ENCODE results near the gene ID2.

Gene ID2

DNA sequence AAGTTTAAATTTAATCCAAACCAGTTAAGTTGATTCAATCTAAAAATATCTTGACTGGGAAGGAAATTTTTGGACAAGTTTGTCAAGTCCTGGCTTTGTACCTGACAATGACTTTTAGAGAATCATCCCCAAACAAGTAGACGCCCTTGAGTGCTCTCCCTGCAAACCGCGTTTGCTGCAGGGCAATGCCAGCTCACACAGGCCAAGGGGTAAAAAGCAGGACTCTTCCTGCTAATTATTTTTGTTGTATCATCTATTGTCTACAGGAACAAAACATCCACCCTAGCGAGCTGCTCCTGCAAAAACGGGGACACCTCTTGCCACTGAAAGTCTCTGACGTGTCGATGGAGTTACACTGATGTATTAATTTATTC is 10.9 kb downstream of the ID2 start:
- Histone ChIP-seq H3K4me2 (ENCODE audit: insufficient read depth, low read length) (no peak overlapping the region), H3K79me2 (ENCODE audit: insufficient read depth, low read length) (no peaks in the 10 kb centered on the region), H2AFZ (ENCODE audit: low read depth, low read length) (no peak overlapping the region), H3K27ac (ENCODE audit: low read length) (no peak overlapping the region), H3K9me3 (ENCODE audit: insufficient read depth, low read length, severe bottlenecking) (no peaks in the 10 kb centered on the region), H3K9ac (ENCODE audit: low read depth, low read length) (no peak overlapping the region), H3K4me1 (ENCODE audit: insufficient read depth, low read length) (no peaks in the 10 kb centered on the region), H3K27me3 (ENCODE audit: insufficient read depth, low read length, poor library complexity) (no peaks in the 10 kb centered on the region), H3K4me3 (ENCODE audit: low read depth in 1 of 2, low read length in 2 of 2) (no peak overlapping the region), H4K20me1 (ENCODE audit: insufficient read depth, low read length) (no peaks in the 10 kb centered on the region), H3K36me3 (ENCODE audit: insufficient read depth, low read length) (no peaks in the 10 kb centered on the region)
- TF ChIP-seq EZH2 (IDR thresholded peaks at IDR 0.05; ENCODE audit: borderline replicate concordance, low read depth, low read length, severe bottlenecking) = no peak
- TF ChIP-seq, protein P1, sequence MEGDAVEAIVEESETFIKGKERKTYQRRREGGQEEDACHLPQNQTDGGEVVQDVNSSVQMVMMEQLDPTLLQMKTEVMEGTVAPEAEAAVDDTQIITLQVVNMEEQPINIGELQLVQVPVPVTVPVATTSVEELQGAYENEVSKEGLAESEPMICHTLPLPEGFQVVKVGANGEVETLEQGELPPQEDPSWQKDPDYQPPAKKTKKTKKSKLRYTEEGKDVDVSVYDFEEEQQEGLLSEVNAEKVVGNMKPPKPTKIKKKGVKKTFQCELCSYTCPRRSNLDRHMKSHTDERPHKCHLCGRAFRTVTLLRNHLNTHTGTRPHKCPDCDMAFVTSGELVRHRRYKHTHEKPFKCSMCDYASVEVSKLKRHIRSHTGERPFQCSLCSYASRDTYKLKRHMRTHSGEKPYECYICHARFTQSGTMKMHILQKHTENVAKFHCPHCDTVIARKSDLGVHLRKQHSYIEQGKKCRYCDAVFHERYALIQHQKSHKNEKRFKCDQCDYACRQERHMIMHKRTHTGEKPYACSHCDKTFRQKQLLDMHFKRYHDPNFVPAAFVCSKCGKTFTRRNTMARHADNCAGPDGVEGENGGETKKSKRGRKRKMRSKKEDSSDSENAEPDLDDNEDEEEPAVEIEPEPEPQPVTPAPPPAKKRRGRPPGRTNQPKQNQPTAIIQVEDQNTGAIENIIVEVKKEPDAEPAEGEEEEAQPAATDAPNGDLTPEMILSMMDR (IDR thresholded peaks at IDR 0.05; ENCODE audit: borderline replicate concordance, extremely low read depth, low read length, poor library complexity, severe bottlenecking) = no peak
- DNase-seq (no peak), ATAC-seq (ENCODE audit: insufficient read depth, low read depth) (no peak)

DNA sequence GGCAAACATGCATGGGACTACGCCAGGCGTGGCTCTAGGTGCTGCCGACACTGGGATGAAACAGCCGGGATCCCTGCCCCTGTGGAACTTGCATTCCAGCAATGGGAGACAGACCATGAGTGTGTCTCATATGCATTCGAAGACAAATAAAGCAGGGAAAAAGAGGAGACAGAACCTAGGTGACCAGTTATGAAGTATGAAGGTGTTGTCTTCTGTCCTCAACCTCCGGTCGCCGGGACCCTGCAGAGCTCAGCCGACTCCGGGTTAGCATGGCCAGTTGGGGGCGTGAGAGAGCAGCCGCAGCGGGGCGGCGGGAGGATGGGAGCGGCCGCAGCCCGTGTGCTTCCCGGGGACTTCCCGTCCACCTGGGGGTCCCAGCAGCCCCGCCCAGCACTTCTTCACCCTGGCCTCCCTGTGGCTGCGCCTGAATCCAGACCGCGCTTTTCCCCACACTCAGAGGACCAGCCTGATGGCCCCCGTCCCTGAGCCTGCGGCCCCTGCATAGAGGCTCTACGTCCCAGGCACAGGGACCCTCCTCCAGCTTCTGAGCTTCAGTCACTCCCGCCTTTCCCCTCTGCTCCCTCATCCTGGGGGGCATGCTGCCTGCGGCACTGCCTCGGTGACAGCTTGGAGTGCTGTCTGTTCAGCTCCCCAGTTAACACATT is 11.4 kb downstream of the ID2 start:
- Histone ChIP-seq H2AFZ (ENCODE audit: low read depth, low read length) (no peak overlapping the region), H3K4me2 (ENCODE audit: insufficient read depth, low read length) (no peak overlapping the region), H3K27ac (ENCODE audit: low read length) (no peak overlapping the region), H3K9ac (ENCODE audit: low read depth, low read length) (no peak overlapping the region), H3K27me3 (ENCODE audit: insufficient read depth, low read length, poor library complexity) (no peaks in the 10 kb centered on the region), H3K9me3 (ENCODE audit: insufficient read depth, low read length, severe bottlenecking) (no peaks in the 10 kb centered on the region), H3K79me2 (ENCODE audit: insufficient read depth, low read length) (no peaks in the 10 kb centered on the region), H3K4me3 (ENCODE audit: low read depth in 1 of 2, low read length in 2 of 2) (no peak overlapping the region), H3K4me1 (ENCODE audit: insufficient read depth, low read length) (no peaks in the 10 kb centered on the region), H3K36me3 (ENCODE audit: insufficient read depth, low read length) (no peaks in the 10 kb centered on the region), H4K20me1 (ENCODE audit: insufficient read depth, low read length) (no peaks in the 10 kb centered on the region)
- DNase-seq (no peak), ATAC-seq (ENCODE audit: insufficient read depth, low read depth) (no peak)
- no peak for TF ChIP-seq EZH2 (IDR thresholded peaks at IDR 0.05; ENCODE audit: borderline replicate concordance, low read depth, low read length, severe bottlenecking)
- TF ChIP-seq, protein P1 (IDR thresholded peaks at IDR 0.05; ENCODE audit: borderline replicate concordance, extremely low read depth, low read length, poor library complexity, severe bottlenecking) = peak; percentile 41

DNA sequence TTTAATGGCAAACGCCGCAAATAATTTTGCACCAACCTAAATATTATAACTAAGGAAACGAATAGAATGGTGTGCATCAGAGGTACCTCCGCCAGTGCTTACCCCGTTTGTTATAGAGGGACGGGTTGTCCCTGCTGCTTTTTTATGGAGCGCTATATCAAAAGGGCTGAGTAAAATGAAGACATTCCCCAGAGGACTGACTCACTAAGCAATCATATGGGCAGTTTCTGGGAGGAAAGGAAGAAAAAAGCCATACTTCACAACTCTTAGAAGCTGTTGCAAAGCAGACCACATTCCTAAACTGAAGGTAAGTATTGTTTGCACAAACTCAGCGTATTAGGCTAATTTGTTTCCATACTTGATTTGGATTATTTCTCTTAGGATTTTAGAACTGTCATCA is 12.9 kb downstream of the ID2 start:
- Histone ChIP-seq H3K36me3 (ENCODE audit: insufficient read depth, low read length) (no peaks in the 10 kb centered on the region), H3K4me1 (ENCODE audit: insufficient read depth, low read length) (no peaks in the 10 kb centered on the region), H3K9ac (ENCODE audit: low read depth, low read length) (no peak overlapping the region), H3K4me2 (ENCODE audit: insufficient read depth, low read length) (no peak overlapping the region), H3K79me2 (ENCODE audit: insufficient read depth, low read length) (no peaks in the 10 kb centered on the region), H3K9me3 (ENCODE audit: insufficient read depth, low read length, severe bottlenecking) (no peaks in the 10 kb centered on the region), H2AFZ (ENCODE audit: low read depth, low read length) (no peak overlapping the region), H3K27ac (ENCODE audit: low read length) (no peak overlapping the region), H4K20me1 (ENCODE audit: insufficient read depth, low read length) (no peaks in the 10 kb centered on the region), H3K4me3 (ENCODE audit: low read depth in 1 of 2, low read length in 2 of 2) (no peak overlapping the region), H3K27me3 (ENCODE audit: insufficient read depth, low read length, poor library complexity) (no peaks in the 10 kb centered on the region)
- ATAC-seq (ENCODE audit: insufficient read depth, low read depth) (no peak), DNase-seq (no peak)
- TF ChIP-seq EZH2 (IDR thresholded peaks at IDR 0.05; ENCODE audit: borderline replicate concordance, low read depth, low read length, severe bottlenecking) = no peak
- TF ChIP-seq, protein P1 (IDR thresholded peaks at IDR 0.05; ENCODE audit: borderline replicate concordance, extremely low read depth, low read length, poor library complexity, severe bottlenecking) = no peak
